Colonic mucosa (tissue), 4 donors: ENCODE data around the gene AQP3. TPM values are rescaled to one million over a fixed set of nuclear protein-coding genes. Genes with fewer than 3 reads are reported as not detected.

Source experiments
- DNase-seq: peaks from one replicate; pipeline ENCODE4 v3.0.0-alpha.2; 2020
- H3K27ac ChIP-seq: fragments of 200-600 bp; one replicate; pipeline ENCODE4 v1.8.0; 2021
- H3K27me3 ChIP-seq: fragments of 200-600 bp; one replicate; pipeline ENCODE4 v1.8.0; 2021
- H3K36me3 ChIP-seq: fragments of 200-600 bp; one replicate; pipeline ENCODE4 v1.8.0; 2021
- H3K4me1 ChIP-seq: fragments of 200-600 bp; one replicate; pipeline ENCODE4 v1.8.0; 2021; ENCODE audit warnings: mild to moderate bottlenecking
- H3K4me3 ChIP-seq: fragments of 200-600 bp; one replicate; pipeline ENCODE4 v1.8.0; 2021
- H3K9ac ChIP-seq, 2 donors: one replicate each; pipeline ENCODE4 v1.7.0; 2013; ENCODE audit warnings: control low read depth in 2 of 2, low read depth in 2 of 2, low read length in 2 of 2
- H3K9me3 ChIP-seq: fragments of 200-600 bp; one replicate; pipeline ENCODE4 v1.8.0; 2021
- intact Hi-C: fragments of 100-400 bp; cut with DNase I; formaldehyde crosslinking; loops from one replicate; pipeline ENCODE4 v1.14.1; 2022
- total RNA-seq, 2 donors: library from RNA; stranded (reverse); fragmentation: NEBNext Ultra II Directional in 1 of 2; extraction: Animal tissue kit (Norgen Biotek cat#: 25700) in 1 of 2; gene quantifications; one replicate each; pipeline ENCODE4 v1.2.1, GENCODE V29; 2021
- TF ChIP-seq, protein P1 (sequence below): fragments of 200-600 bp; IDR thresholded peaks from one replicate; pipeline ENCODE4 v1.8.0; 2022; ENCODE audit warnings: antibody characterized with exemption, mild to moderate bottlenecking
- donor health status: healthy.
- donor health status: DM: no; HTN: no; CAD: no.
- donor health status: DM: no; HTN: no; CAD: no.

The AQP3 gene
- total RNA-seq, 2 donors from 2014 or later: 7.2 to 13.3 TPM

- TF ChIP-seq, protein P1, sequence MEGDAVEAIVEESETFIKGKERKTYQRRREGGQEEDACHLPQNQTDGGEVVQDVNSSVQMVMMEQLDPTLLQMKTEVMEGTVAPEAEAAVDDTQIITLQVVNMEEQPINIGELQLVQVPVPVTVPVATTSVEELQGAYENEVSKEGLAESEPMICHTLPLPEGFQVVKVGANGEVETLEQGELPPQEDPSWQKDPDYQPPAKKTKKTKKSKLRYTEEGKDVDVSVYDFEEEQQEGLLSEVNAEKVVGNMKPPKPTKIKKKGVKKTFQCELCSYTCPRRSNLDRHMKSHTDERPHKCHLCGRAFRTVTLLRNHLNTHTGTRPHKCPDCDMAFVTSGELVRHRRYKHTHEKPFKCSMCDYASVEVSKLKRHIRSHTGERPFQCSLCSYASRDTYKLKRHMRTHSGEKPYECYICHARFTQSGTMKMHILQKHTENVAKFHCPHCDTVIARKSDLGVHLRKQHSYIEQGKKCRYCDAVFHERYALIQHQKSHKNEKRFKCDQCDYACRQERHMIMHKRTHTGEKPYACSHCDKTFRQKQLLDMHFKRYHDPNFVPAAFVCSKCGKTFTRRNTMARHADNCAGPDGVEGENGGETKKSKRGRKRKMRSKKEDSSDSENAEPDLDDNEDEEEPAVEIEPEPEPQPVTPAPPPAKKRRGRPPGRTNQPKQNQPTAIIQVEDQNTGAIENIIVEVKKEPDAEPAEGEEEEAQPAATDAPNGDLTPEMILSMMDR: no peak
- no peaks in the 10 kb centered on the region for H3K27me3 ChIP-seq
- DNase-seq: no peak
- no peaks in the 10 kb centered on the region for H3K4me1 ChIP-seq
- intact Hi-C loops: loop anchor here (5.0 kb wide), 1 partner anchor 47 kb away; no protein-coding TSS in a partner anchor
- no peak overlapping the region for H3K9ac ChIP-seq
- H3K4me3 ChIP-seq: no peak overlapping the region
- no peak overlapping the region for H3K27ac ChIP-seq
- no peaks in the 10 kb centered on the region for H3K36me3 ChIP-seq
- H3K9me3 ChIP-seq: no peaks in the 10 kb centered on the region
Observed at GRCh38 chr9:33453999-33454660, 6.7 kb upstream of the AQP3 start.

GRCh38 chr9:33453286-33453860, 6.0 kb upstream of the AQP3 start:
- H3K27ac ChIP-seq: no peak overlapping the region
- H3K9ac ChIP-seq: no peak overlapping the region
- H3K27me3 ChIP-seq: no peaks in the 10 kb centered on the region
- intact Hi-C loops: loop anchor here (5.0 kb wide), 1 partner anchor 46 kb away; no protein-coding TSS in a partner anchor
- no peak for DNase-seq
- no peak overlapping the region for H3K4me3 ChIP-seq
- H3K9me3 ChIP-seq: no peaks in the 10 kb centered on the region
- H3K36me3 ChIP-seq: no peaks in the 10 kb centered on the region
- no peaks in the 10 kb centered on the region for H3K4me1 ChIP-seq
- TF ChIP-seq, protein P1: no peak

GRCh38 chr9:33452828-33453271, 5.5 kb upstream of the AQP3 start:
- H3K4me3 ChIP-seq: no peak overlapping the region
- intact Hi-C loops: loop anchor here (5.0 kb wide), 1 partner anchor 46 kb away; no protein-coding TSS in a partner anchor
- no peaks in the 10 kb centered on the region for H3K9me3 ChIP-seq
- no peak overlapping the region for H3K27ac ChIP-seq
- H3K36me3 ChIP-seq: no peaks in the 10 kb centered on the region
- TF ChIP-seq, protein P1: peak; percentile 48
- no peaks in the 10 kb centered on the region for H3K4me1 ChIP-seq
- no peak overlapping the region for H3K9ac ChIP-seq
- no peaks in the 10 kb centered on the region for H3K27me3 ChIP-seq
- DNase-seq: peak; percentile 63

DNA sequence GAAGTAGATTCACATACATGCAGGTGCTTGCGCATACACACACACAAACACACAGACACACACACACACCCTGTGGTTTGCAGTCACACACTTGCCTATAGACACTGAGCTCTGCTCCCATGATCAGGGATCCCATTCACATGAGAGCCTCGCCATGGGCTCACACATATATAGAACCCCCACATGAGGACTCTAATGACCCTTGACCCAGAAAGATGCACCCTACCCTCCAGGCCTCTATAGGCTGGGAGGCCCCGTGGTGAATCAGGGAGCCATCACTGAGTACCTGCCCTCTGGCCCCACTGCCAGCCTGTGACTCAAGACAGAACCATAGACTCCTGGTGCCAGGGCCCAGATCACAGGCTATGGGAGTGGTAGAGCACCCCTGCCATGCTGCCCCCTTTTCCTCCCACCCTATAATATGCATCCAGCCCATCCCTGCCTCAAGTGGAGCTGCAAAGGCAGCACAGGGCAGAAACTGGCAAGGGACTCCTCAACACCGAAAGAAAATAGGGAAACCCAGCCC, 3.3 kb upstream of the AQP3 start:
- Histone ChIP-seq H3K4me3 (no peak overlapping the region), H3K36me3 (no peaks in the 10 kb centered on the region), H3K9me3 (no peaks in the 10 kb centered on the region), H3K27ac (no peak overlapping the region), H3K4me1 (peaks cover 5% of the 10 kb centered on the region), H3K27me3 (no peaks in the 10 kb centered on the region), H3K9ac (no peak overlapping the region)
- TF ChIP-seq, protein P1: no peak
- intact Hi-C loops: loop anchor here (5.0 kb wide), 1 partner anchor 43 kb away; no protein-coding TSS in a partner anchor
- no peak for DNase-seq

GRCh38 chr9:33449715-33450114, 2.3 kb upstream of the AQP3 start:
- intact Hi-C loops: loop anchor here (5.0 kb wide), 1 partner anchor 42 kb away; no protein-coding TSS in a partner anchor

More at GRCh38 chr9:33449715-33450114, 2.3 kb upstream of the AQP3 start:
- Histone ChIP-seq H3K4me3 (no peak overlapping the region), H3K27ac (no peak overlapping the region), H3K4me1 (peaks cover 5% of the 10 kb centered on the region), H3K27me3 (no peaks in the 10 kb centered on the region), H3K9me3 (no peaks in the 10 kb centered on the region), H3K36me3 (no peaks in the 10 kb centered on the region), H3K9ac (no peak overlapping the region)
- no peak for DNase-seq
- TF ChIP-seq, protein P1: no peak
